Measurements from ENCODE around the gene PTN.
"Not testable (repeated sequence)": the region's sequence is repeated elsewhere in the genome, so short reads cannot be mapped to it uniquely, and the experiment has no call there.

The PTN gene

DNA sequence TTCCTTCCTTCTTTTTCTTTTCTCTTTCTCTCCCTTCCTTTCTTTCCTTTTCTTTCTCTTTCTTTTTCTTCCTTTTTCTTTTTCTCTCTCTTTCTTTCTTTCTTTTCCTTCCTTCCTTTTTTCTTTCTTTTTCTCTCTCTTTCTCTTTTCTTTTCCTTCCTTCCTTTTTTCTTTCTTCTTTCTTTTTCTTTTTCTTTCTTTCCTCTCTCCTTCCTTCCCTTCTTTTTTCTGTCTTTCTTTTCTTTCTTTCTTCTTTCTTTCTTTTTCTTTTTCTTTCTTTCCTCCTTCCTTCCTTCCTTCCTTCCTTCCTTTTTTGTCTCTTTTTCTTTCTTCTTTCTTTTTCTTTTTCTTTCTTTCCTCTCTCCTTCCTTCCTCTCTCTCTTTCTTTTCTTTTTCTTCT, 136.8 kb downstream of the PTN start:
- no peak overlapping the region for H3K4me3 ChIP-seq (ENCODE audit: low read depth in 1 of 2, low read length in 2 of 2)
- H3K9me3 ChIP-seq (ENCODE audit: control insufficient read depth in 1 of 2, low read length in 2 of 2) = no peaks in the 10 kb centered on the region
- no peak overlapping the region for H3K27ac ChIP-seq (ENCODE audit: low read length)
- no peaks in the 10 kb centered on the region for H3K27me3 ChIP-seq (ENCODE audit: low read depth, low read length)
- no peaks in the 10 kb centered on the region for H3K36me3 ChIP-seq (ENCODE audit: control insufficient read depth in 1 of 2, insufficient read depth in 2 of 2, low read length in 2 of 2)
- no peaks in the 10 kb centered on the region for H3K4me1 ChIP-seq (ENCODE audit: control insufficient read depth in 1 of 2, insufficient read depth in 2 of 2, low read length in 2 of 2)

- H3K9me3 ChIP-seq (ENCODE audit: control insufficient read depth in 1 of 2, low read length in 2 of 2) = no peaks in the 10 kb centered on the region
- H3K36me3 ChIP-seq (ENCODE audit: control insufficient read depth in 1 of 2, insufficient read depth in 2 of 2, low read length in 2 of 2) = no peaks in the 10 kb centered on the region
- H3K4me3 ChIP-seq (ENCODE audit: low read depth in 1 of 2, low read length in 2 of 2) = no peak overlapping the region
- no peaks in the 10 kb centered on the region for H3K4me1 ChIP-seq (ENCODE audit: control insufficient read depth in 1 of 2, insufficient read depth in 2 of 2, low read length in 2 of 2)
- no peak overlapping the region for H3K27ac ChIP-seq (ENCODE audit: low read length)
- H3K27me3 ChIP-seq (ENCODE audit: low read depth, low read length) = no peaks in the 10 kb centered on the region
Measured at GRCh38 chr7:137204246-137204645, 139.3 kb downstream of the PTN start.

GRCh38 chr7:137203351-137203750, 140.2 kb downstream of the PTN start:
- Histone ChIP-seq H3K27ac (ENCODE audit: low read length) (no peak overlapping the region), H3K27me3 (ENCODE audit: low read depth, low read length) (no peaks in the 10 kb centered on the region), H3K4me1 (ENCODE audit: control insufficient read depth in 1 of 2, insufficient read depth in 2 of 2, low read length in 2 of 2) (no peaks in the 10 kb centered on the region), H3K4me3 (ENCODE audit: low read depth in 1 of 2, low read length in 2 of 2) (no peak overlapping the region), H3K36me3 (ENCODE audit: control insufficient read depth in 1 of 2, insufficient read depth in 2 of 2, low read length in 2 of 2) (no peaks in the 10 kb centered on the region), H3K9me3 (ENCODE audit: control insufficient read depth in 1 of 2, low read length in 2 of 2) (no peaks in the 10 kb centered on the region)

DNA sequence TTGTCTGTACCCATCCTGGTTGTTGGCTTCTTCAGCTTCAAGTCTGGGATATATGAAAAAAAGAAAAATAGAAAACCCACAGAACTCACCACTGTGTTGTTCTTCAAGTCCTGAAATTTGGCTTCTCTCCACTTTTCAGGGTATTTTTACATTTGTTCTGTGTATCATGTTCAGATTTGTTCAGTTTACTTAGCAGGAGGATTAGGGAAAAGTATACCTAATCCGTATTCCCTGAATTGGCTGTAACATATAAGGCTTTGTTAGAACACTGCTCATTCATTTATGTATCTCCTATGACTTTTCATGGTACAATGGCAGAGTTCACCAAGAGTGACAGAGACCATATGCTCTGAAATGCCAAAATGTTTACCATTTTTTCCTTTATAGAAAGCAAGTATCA, 146.9 kb downstream of the PTN start:
- no peak overlapping the region for H3K27ac ChIP-seq (ENCODE audit: low read length)
- no peaks in the 10 kb centered on the region for H3K4me1 ChIP-seq (ENCODE audit: control insufficient read depth in 1 of 2, insufficient read depth in 2 of 2, low read length in 2 of 2)
- H3K27me3 ChIP-seq (ENCODE audit: low read depth, low read length) = no peaks in the 10 kb centered on the region
- no peaks in the 10 kb centered on the region for H3K36me3 ChIP-seq (ENCODE audit: control insufficient read depth in 1 of 2, insufficient read depth in 2 of 2, low read length in 2 of 2)
- no peak overlapping the region for H3K4me3 ChIP-seq (ENCODE audit: low read depth in 1 of 2, low read length in 2 of 2)
- H3K9me3 ChIP-seq (ENCODE audit: control insufficient read depth in 1 of 2, low read length in 2 of 2) = no peaks in the 10 kb centered on the region

DNA sequence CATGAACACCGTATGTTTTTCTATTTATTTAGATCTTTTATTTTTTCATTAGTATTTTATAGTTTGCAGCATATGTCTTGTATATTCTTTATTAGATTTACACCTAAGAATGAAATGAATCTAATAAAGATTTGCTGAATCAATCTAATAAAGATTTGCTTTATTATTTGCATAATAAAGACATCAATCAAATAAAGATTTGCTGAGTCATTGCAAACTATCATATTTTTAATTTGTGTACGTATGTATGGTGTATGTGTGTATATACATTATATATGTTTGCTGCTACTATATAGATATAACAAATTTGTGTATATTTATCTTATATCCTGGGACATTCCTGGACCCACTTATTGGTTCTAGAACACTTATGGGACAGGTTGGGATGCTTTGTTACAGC, 147.5 kb downstream of the PTN start:
- Histone ChIP-seq H3K4me1 (ENCODE audit: control insufficient read depth in 1 of 2, insufficient read depth in 2 of 2, low read length in 2 of 2) (no peaks in the 10 kb centered on the region), H3K27ac (ENCODE audit: low read length) (no peak overlapping the region), H3K36me3 (ENCODE audit: control insufficient read depth in 1 of 2, insufficient read depth in 2 of 2, low read length in 2 of 2) (no peaks in the 10 kb centered on the region), H3K4me3 (ENCODE audit: low read depth in 1 of 2, low read length in 2 of 2) (no peak overlapping the region), H3K9me3 (ENCODE audit: control insufficient read depth in 1 of 2, low read length in 2 of 2) (no peaks in the 10 kb centered on the region), H3K27me3 (ENCODE audit: low read depth, low read length) (no peaks in the 10 kb centered on the region)

DNA sequence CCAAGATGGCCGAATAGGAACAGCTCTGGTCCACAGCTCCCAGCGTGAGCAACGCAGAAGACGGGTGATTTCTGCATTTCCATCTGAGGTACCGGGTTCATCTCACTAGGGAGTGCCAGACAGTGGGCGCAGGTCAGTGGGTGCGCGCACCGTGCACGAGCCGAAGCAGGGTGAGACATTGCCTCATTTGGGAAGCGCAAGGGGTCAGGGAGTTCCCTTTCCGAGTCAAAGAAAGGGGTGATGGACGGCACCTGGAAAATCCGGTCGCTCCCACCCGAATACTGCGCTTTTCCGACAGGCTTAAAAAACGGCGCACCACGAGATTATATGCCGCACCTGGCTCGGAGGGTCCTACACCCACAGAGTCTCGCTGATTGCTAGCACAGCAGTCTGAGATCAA, 161.9 kb downstream of the PTN start:
- not testable (repeated sequence) for H3K36me3 ChIP-seq (ENCODE audit: control insufficient read depth in 1 of 2, insufficient read depth in 2 of 2, low read length in 2 of 2); H3K27me3 ChIP-seq (ENCODE audit: low read depth, low read length); H3K9me3 ChIP-seq (ENCODE audit: control insufficient read depth in 1 of 2, low read length in 2 of 2); H3K27ac ChIP-seq (ENCODE audit: low read length); H3K4me3 ChIP-seq (ENCODE audit: low read depth in 1 of 2, low read length in 2 of 2); H3K4me1 ChIP-seq (ENCODE audit: control insufficient read depth in 1 of 2, insufficient read depth in 2 of 2, low read length in 2 of 2)
